ENCODE results near the gene SCGN. TPM values are rescaled to one million over a fixed set of nuclear protein-coding genes. Genes with fewer than 3 reads are reported as not detected.

Gene SCGN, protein sequence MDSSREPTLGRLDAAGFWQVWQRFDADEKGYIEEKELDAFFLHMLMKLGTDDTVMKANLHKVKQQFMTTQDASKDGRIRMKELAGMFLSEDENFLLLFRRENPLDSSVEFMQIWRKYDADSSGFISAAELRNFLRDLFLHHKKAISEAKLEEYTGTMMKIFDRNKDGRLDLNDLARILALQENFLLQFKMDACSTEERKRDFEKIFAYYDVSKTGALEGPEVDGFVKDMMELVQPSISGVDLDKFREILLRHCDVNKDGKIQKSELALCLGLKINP
- total RNA-seq: not detected in 2 replicates

DNA sequence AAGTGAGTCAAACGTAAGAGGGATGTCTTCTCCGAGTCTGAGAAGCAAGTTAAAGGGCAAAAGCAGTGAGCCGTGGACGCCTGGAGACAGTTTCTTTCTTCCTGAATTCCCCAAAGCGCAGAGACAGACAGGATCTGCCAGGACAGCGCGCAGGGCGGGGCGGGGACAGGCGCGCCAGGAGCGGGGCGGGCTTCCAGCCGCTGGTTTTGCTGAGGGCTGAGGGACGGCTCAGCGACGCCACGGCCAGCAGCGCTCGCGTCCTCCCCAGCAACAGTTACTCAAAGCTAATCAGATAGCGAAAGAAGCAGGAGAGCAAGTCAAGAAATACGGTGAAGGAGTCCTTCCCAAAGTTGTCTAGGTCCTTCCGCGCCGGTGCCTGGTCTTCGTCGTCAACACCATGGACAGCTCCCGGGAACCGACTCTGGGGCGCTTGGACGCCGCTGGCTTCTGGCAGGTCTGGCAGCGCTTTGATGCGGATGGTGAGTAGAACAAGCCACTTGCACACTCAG, at the start of gene SCGN:
Gene SCGN, plus strand, starts transcription at position 209 of the 509 bp plus-strand sequence. Its CDS starts 189 bp downstream, at position 398.
- peak; percentile 64 to 65 for DNase-seq (ENCODE audit: low read depth in 2 of 2)

DNA sequence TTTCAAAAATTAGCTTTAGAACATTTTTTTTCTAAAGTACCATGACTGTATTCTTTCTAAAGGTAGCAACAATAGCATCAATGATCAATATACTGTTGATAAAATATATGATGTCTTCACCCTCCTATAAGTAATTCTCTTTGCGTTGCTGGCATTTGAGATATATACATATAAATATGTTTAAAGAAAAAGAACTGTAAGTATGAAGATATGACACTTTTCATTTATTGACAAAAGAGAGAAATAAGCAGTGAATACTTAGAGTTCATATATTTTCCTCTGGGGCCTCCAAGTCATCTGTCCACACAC, 49.4 kb upstream of the SCGN start:
- no peak for DNase-seq (ENCODE audit: low read depth in 2 of 2)

DNA sequence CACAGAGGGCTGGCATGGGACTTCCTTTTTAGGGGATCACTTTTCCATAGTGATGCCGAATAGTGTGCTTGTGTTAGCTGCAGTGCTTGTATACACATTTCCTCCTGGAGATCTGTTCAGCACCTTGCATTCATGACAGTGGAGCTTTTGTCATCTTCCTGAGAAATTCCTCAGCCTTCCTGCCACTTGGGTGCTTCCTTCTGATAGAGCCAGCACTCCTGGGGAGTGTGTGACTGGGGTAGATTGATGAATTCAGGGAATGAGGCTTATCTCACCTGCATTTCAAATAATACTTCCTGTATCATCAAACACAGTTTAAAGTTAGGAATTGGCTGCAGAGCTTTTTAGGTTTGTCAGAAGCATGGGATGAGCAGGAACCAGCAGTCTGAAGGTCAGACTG, 48.8 kb upstream of the SCGN start:
- DNase-seq (ENCODE audit: low read depth in 2 of 2): no peak

DNA sequence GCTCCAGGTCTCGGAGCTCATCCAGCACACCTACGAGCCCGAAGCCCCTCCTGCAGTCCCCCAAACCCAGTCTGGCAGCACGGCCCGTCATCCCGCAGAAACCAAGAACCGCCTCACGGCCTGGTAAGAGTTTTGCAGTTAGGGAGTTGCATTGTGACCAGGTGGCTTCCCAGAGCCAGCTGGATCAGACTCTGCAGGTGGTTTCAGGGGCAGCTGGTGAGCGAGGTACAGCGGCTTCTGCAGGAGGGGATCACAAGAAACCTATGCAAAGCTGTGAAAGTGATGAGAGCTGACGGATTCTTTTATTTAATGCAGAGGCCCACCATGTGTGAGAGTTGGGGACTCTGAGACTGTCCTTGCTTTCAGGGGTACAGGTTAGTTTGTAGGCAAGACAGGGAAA, 45.9 kb upstream of the SCGN start:
- DNase-seq (ENCODE audit: low read depth in 2 of 2): no peak

DNA sequence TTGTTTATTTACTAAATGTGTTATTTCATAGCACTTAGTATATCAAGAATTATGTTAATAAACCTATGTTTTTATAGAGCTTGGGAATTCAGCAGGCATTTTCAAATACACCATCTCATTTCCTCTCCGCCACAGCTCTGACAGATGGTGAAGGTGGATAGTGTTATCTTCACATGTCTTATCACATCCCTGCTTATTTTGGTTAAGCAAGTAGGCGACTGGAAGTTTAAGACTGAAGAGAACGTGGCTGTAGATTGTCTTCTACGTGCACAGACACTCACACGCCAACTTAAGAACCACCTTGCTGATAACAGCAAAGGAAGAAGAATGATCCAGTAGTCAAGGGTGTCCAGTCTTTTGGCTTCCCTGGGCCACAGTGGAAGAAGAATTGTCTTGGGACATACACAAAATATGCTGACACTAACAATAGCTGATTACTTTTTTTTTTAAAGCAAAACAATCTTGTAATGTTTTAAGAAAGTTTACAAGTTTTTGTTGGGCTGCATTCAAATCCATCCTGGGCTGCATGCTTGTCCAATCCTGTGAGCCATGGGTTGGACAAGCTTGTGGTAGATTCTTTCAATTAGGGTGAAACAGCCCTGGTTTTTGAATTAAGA, 43.3 kb upstream of the SCGN start:
- DNase-seq (ENCODE audit: low read depth in 2 of 2): no peak

DNA sequence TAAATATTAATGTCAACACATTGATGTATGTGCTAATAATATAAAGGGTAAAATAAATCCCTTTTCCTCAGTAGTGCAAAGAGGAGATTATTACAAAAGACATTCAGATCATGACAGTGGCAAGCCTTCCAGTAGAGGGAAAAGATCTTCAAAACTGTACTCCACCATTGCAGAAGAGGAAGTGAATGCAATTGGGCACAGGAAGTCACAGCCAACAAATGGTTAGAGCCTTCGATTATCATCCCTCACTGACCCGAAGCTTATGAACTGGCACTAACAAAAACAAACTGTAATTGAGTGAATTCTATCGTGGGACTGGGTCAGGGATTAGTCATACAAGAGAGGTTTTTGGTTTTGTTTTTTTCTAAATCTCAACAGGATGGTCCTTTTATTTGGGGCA, 39.3 kb upstream of the SCGN start:
- no peak for DNase-seq (ENCODE audit: low read depth in 2 of 2)

DNA sequence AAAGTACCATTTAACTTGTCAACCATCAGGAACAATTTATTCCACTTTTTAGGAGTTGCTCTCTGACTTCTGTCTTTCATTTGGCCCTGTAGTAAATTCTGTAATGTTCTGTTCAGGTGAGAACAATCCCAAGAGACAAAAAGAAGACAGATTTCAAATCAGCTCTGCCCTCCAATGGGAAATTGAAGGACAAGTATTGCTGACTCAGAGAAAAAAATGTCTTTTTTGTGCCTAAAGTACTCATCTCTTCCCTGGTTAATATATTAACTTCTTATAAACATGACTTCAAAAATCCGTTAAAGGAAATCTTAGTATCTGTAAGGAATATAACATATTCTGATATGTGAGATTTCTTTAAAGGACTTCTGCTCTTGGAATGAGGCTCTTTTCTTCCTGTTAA, 38.6 kb upstream of the SCGN start:
- no peak for DNase-seq (ENCODE audit: low read depth in 2 of 2)

DNA sequence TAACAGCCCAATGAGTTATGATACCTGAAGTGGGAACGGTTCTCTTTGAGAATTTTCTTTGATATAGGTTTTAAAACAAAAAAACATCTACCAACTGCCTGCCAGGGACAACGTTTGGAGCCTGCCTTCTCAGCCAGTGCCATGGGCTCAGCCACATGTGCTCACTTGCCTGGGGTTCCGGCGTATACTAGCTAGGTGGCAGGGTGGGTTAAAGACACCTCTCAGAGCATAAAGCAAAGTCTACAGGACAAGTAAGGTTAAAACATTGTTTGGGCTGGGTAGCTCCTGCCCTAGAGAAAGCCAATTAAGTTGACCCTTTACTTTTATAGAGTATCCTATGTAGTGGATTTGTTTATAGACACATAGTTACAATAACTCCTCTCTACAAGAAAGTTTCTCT, 38.0 kb upstream of the SCGN start:
- DNase-seq (ENCODE audit: low read depth in 2 of 2): no peak

DNA sequence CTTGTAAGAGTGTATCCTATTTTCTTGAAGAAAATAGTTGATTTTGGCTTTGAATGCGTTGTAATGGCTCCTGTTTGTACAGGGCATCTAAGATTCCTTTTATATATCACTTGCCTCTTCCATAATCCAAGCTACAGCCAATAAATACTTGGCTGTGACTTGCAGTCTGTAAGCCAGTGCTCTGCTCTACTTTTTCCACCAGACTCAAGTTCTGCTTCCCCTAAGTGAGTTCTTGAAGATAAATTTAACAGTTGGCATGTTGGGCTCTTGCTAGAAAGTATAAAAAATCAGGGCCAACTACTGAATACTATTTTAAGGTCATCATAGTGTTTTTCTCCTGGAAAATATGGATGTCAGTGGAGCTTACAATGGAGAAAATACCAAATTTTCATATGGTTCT, 36.5 kb upstream of the SCGN start:
- no peak for DNase-seq (ENCODE audit: low read depth in 2 of 2)

DNA sequence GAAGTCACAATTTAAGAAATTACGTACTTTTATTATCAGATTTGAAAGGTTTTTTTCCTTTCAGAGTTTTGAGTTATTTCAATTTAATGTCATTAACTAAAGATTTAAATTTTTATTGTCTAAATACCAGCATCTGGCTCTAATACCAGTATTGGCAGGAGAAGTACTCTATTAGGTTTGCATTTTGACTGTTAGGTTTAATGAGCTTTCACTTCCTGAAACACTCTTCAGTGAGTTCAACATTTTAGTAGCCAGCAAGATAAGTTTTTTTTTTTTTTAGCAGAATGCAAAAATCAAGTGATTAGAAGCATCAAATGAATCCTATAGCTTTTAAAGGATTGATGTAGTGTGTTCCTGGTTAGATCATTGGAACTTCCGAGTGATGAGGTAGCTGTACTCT, 34.0 kb upstream of the SCGN start:
- DNase-seq (ENCODE audit: low read depth in 2 of 2): no peak

DNA sequence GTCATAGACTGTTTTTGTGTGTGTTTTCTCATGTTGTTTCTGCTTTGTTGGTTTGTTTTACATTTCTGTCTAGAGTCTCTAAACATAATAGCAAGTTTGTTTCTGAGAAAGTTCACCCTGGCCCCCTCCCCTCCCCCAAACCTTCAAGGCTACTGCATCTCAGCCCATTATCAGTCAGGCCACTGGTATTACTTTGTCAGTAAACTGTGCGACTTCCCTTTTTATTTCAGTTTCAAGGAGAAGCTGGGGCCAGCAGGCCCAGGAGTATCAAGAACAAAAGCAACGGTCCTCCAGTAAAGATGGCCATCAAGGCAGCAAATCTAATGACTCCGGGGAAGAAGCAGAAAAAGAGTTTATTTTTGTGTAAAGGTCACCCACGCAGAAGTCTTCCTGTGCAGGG, 32.8 kb upstream of the SCGN start:
- no peak for DNase-seq (ENCODE audit: low read depth in 2 of 2)

DNA sequence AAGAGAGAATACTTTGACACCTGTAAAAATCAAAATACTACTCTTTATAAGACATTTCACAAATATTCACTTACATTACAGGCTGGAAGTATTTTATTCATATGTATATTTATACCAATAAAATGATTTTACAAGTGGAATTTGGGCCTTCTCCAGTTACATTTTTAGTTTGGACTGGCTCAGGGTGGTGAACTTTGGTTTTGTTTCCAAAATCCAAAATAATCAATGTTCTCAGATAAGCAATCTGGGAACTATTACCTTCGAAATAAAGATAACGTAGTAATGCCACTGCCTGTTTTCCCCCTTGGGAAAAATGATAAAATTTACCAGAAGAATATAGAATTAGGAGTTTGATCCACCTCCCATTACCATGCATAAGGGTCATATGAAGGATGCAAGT, 31.6 kb upstream of the SCGN start:
- DNase-seq (ENCODE audit: low read depth in 2 of 2): no peak

DNA sequence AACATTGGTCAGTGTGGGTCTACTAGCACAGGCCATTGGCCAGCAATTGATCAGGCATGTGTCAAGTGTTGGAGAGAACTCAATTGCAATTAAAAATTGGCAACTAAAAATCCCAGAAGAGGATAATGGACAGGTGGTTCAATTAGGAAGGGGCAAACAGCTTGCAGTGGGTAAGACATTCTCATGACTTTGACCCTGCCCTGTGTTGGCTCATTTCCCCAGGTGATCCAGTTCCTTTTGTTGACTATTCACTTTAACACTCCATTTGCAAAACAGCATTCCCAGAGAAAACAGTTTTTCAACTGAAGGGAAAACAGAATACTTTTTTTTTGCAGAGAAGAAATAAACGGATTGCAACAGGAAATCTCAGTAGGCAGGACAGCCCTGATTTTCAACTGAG, 28.9 kb upstream of the SCGN start:
- DNase-seq (ENCODE audit: low read depth in 2 of 2): no peak

DNA sequence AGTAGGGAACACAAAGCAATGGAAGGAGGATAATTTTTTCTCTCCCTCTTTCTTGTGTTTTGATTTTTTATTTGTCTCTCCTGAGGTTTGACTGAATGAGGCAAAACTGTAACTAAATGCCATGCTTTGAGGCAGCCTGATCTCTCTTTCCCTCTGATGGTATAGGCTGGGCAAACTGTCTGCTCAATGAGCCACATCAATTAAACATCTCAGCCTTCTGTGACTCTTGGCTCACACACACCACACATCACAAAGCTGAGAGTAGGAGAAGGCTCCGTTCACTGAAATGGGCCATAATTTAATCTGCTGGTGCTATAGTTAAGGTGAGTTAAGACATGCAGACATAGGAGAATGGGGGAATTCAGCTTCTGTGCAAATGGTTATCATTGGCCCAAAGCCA, 28.1 kb upstream of the SCGN start:
- DNase-seq (ENCODE audit: low read depth in 2 of 2): no peak

DNA sequence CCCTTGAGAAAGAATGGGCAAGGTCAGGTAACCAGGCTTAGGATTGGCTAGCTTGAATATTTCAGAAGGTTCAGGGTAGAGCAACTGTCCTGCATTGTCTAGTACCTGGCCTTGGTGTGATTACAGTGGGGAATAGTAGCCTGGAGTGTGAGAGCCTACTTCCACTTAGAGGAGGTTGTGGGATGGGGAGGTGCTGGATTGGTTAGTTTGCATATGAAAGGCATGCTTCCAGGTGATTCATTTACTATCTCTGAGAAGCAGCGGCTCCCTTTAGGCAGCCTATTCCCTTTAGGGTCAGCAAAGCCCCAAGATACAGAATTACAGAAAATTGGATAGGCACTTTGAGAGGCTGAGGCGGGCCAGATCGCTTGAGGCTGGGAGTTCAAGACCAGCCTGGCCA, 25.0 kb upstream of the SCGN start:
- DNase-seq (ENCODE audit: low read depth in 2 of 2): no peak

DNA sequence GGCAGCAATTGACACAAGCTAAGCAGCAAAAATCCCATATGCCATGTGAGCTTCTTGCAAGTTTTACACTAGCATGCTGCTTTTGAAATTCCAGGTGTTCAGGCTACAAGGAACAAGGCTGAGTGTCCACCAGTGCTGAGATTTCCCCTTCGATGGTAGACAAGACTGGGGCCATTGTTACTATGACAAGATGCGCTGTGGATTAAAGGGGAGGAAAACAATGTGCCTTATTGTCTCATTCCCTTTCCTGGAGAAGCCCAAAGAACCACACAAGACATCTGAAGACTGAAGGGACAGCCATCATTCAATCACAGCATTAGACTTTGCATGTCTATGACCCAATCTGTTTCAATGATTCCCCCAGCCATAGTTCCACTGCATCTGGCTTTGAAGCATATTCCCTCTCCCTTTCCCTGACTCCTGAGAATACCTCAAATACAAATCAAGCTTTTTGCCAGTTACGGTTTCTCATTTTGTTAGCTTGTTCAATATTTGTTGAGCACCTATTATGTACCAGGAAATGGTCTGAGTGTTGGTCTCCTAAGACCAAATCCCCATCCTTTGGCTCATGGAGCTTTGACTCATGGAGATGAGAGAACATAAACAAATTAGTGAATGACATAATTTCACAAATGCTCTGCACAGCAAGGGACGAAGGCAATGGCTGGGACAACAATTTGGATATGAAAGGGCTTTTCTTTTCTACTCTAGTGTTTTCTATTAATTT, 23.4 kb upstream of the SCGN start:
- no peak for DNase-seq (ENCODE audit: low read depth in 2 of 2)

DNA sequence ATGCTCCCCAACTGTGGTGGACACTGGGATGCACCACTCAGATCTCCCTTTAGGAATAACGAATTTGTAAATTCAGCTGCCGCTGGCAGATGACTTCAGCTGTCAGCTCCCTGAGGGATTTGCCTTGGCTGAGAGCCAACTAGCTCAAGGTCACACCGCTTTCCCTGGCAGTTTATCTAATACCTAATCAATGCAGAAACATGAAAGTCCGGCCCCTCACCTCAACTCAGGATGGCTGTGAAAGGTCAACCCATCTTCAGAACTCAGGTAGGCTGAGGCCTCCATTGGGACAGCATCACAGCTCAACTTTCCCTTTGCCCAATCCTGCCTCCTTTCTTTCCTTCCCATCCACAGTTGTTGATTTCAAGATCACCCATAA, 22.8 kb upstream of the SCGN start:
- DNase-seq (ENCODE audit: low read depth in 2 of 2): no peak

DNA sequence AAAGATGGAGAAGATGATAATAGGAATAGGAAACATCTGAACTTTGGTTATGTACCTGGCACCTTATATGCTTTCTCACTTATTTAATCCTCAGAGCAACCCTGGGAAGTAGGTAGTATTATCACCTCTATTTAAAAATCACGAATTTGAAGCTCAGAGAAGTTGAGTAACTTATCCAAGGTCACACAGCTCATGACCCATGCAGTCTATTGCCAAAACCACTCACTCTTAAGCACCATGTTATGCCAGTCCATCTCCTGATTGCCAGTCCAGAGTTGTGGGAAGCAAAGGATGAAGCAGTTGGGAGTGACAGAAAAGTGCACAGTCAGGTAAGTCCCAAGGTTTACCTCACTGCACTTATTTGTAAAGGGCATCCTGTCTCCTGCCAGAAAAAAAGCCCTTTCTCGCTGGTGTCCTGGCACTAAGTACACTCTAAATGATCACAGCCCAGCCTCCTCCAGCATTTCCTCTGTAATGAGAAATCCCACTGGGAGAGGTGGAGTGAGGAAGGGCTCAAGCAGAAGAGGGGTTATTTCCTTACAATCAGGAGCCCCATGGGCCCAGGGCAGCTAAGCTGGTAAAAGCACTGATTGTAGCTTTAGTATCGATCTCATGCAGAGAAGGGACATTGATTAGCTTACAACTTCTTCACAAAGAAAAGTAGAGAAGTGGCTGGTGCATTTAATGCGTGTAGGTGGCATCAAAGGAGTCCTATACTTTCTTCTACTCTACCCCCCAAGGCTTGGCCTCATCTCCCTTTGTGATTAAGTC, 21.3 kb upstream of the SCGN start:
- no peak for DNase-seq (ENCODE audit: low read depth in 2 of 2)

DNA sequence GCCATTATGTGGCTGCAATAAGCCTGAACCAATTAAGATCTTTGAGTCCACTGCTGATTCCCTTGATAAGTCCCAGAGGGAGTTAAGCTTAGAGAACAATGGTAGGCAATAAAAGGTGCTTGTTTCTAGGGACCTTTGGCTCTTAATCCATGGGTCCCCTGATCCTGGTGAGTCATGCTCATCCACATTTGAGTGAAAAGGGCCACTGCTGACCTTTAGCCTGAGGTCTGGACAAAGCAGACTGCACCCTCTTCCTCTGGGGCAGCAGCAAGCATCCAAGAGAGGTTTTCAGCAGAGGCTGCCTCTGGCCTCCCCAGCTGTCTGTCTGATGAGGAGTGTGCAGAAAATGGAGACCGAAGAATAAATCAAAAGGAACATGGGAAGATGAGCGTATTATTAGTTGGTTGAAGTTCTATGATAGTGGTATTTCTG, 16.1 kb upstream of the SCGN start:
- no peak for DNase-seq (ENCODE audit: low read depth in 2 of 2)

DNA sequence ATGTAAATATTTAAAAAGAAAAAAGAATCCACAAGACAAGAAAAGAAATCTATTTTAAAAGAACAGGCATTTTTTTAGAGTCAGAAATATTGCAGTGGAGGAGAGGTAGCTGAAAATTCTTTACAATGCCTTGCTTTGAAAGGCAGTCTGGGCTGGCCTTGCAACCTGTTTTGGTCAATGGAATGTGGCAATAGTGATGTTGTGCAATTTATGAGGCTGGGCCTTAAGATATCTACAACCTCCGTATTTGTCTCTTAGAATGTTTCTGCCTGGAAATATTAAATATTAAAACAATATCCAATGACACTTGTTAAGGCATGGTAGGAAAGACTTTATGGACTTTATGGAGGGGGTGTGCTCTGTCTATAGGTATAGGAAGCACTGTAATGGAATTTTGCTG, 14.8 kb upstream of the SCGN start:
- DNase-seq (ENCODE audit: low read depth in 2 of 2): no peak

DNA sequence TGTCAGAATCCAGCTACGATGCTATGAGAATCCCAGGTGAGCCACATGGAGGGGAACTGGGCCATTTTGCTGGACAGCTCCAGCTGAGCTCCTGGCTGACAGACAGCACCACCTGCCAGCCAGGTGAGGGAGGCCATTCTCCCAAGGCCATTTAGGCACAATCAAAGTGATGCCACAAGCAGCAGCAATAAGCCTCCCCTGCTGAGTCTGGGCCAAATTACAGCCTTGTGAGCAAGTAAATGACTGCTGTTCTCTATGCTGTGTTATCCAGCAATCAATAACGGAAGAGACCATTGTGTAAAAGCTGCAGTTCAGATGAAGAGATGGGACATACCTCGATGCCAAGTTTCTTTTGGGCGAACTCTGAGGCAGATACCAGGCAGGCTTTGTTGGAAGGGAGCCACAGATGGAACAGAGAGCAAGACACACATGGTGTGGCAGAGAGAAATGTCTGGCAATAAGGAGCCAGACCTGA, 14.0 kb upstream of the SCGN start:
- no peak for DNase-seq (ENCODE audit: low read depth in 2 of 2)

DNA sequence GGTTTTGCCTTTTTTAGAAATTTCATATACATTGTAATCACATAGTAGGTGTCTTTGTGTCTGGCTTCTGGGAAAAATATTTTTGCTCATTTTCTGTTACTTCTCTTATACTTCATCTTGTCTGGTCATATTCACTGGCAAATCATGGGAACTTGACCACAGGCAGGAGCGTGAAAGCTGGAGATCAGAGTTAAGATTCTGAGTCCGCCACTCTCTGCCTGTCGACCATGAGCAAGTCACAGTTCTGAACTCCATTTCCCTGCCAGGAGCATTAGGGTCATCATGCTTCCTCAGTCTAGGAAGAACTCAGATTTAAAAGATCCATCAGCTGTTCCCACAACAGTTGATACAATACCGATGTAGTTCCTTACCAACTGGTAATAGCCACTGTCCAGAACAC, 12.4 kb upstream of the SCGN start:
- no peak for DNase-seq (ENCODE audit: low read depth in 2 of 2)
